HG03097 (cell line): Measurements from ENCODE around the gene DGKZ.

Experiments used
- ATAC-seq: cut with Tn5 transposase; IDR thresholded peaks from one replicate; pipeline ENCODE4 v1.9.1; 2021; ENCODE audit not compliant: unreplicated experiment, low FRiP score

The DGKZ gene

GRCh38 chr11:46345131-46345597 lies 2.1 kb upstream of the DGKZ start:
- no peak for ATAC-seq

GRCh38 chr11:46345881-46346484 lies 1.3 kb upstream of the DGKZ start:
- ATAC-seq = no peak

GRCh38 chr11:46347637-46348311 lies 511 bp downstream of the DGKZ start:
- no peak for ATAC-seq

GRCh38 chr11:46348566-46349401 lies 1.5 kb downstream of the DGKZ start:
- no peak for ATAC-seq

GRCh38 chr11:46350695-46351094 lies 3.4 kb downstream of the DGKZ start:
- no peak for ATAC-seq

- ATAC-seq = no peak
Observed at GRCh38 chr11:46351148-46351547, 3.9 kb downstream of the DGKZ start.

GRCh38 chr11:46351606-46352005 lies 4.3 kb downstream of the DGKZ start:
- no peak for ATAC-seq

- ATAC-seq = no peak
Observed at GRCh38 chr11:46352063-46352841, 5.0 kb downstream of the DGKZ start.

GRCh38 chr11:46353698-46354097 lies 6.4 kb downstream of the DGKZ start:
- ATAC-seq = no peak

- no peak for ATAC-seq
Observed at GRCh38 chr11:46356924-46357482, 9.7 kb downstream of the DGKZ start.

- no peak for ATAC-seq
Observed at GRCh38 chr11:46357483-46357936, 10.2 kb downstream of the DGKZ start.

GRCh38 chr11:46359953-46360352 lies 12.7 kb downstream of the DGKZ start:
- ATAC-seq = no peak

GRCh38 chr11:46360878-46361277 lies 13.6 kb downstream of the DGKZ start:
- no peak for ATAC-seq

- peak; percentile 70 for ATAC-seq
Observed at GRCh38 chr11:46361283-46362155, 14.3 kb downstream of the DGKZ start.

- ATAC-seq = no peak
Observed at GRCh38 chr11:46362156-46363030, 15.1 kb downstream of the DGKZ start.

- no peak for ATAC-seq
Observed at GRCh38 chr11:46363031-46363407, 15.8 kb downstream of the DGKZ start.

- ATAC-seq = no peak
Observed at GRCh38 chr11:46363455-46364005, 16.3 kb downstream of the DGKZ start.

GRCh38 chr11:46364056-46364455 lies 16.8 kb downstream of the DGKZ start:
- ATAC-seq = no peak
